ENCODE results near the gene RIMBP3B.
"Not testable (repeated sequence)": the region's sequence is repeated elsewhere in the genome, so short reads cannot be mapped to it uniquely, and the experiment has no call there.

- TF ChIP-seq CTCF, EP300 (IDR thresholded peaks at IDR 0.05): not testable (repeated sequence)
Observed at GRCh38 chr22:21417227-21417746, 33.7 kb downstream of the RIMBP3B start, which contains the start of gene HIC2.

Data from stomach (tissue), 4 donors.